ENCODE data around the gene TIPRL. TPM values are rescaled to one million over a fixed set of nuclear protein-coding genes. Genes with fewer than 3 reads are reported as not detected.

TIPRL gene
- total RNA-seq = 29.0 and 32.3 TPM in 2 replicates

DNA sequence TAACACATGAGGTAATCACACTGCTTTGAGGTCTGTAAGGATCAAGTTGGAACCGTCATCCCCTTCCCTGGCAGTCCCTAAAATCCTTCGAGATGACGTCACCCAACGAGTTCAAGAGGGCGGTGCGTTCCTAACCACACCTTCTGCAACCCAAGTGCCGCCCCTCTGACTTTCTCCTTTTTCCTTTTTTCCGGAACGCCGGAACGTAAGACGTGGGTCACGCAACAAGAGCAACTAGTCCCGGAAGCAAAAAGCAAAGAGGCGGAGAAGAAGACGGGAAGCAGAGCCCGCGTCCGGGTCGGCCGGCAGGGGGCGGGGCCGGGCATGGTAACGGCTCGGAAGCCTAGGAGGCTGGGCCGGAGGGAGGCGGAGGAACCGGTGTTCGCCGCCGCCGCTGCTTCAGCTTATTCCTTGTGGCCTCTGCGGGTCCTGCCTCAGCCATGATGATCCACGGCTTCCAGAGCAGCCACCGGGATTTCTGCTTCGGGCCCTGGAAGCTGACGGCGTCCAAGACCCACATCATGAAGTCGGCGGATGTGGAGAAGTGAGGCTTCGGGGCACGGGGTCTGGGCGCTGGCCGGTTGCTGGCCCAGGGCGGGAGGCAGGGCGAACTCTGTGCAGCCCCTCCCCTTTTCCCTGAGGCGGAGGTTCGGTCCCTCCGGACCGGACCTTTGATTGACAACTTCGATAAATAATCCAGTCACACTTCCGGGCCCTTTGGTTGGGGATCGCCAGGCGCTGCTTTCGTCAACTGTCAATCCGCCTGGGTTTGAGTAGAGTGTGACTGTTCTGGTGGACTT is at the start of gene TIPRL:
TIPRL (plus strand) TSS at position 325 of the 800 bp plus-strand sequence; CDS start at position 441, 116 bp downstream.

GRCh38 chr1:168136709-168137514 is 41.9 kb upstream of the TIPRL start, which contains the start of gene GPR161:
Gene GPR161 (minus strand): TSS chr1:168136930. CDS start chr1:168104850, 32,080 bp downstream.

GRCh38 chr1:168225476-168226190 is 46.9 kb downstream of the TIPRL start, which contains the start of gene SFT2D2:
Gene SFT2D2 (plus strand): TSS chr1:168226004. CDS start chr1:168226080, 76 bp downstream.

Other genes starting within 250 kb of the TIPRL start
- gene DCAF6, start 242.3 kb upstream of the TIPRL start, total RNA-seq = 32.5 and 67.8 TPM in 2 replicates
- 13.7 TPM in 2 replicates for gene MPC2, start 241.9 kb upstream of the TIPRL start, total RNA-seq
- gene GPR161, start 42.0 kb upstream of the TIPRL start, total RNA-seq = 5.8 and 11.8 TPM in 2 replicates
- gene SFT2D2, start 47.0 kb downstream of the TIPRL start, total RNA-seq = 29.7 and 45.3 TPM in 2 replicates
- 0.68 and 1.00 TPM in 2 replicates for gene TBX19, start 101.9 kb downstream of the TIPRL start, total RNA-seq

All from nasal cavity respiratory epithelium epithelial cell of viscerocranial mucosa (primary cell).